Adrenal gland (tissue), 12 donors: ENCODE measurements around the gene MAP3K7CL. TPM values are rescaled to one million over a fixed set of nuclear protein-coding genes. Genes with fewer than 3 reads are reported as not detected.

ENCODE experiments used
- DNase-seq, 7 donors: peaks; one replicate each; pipeline ENCODE4 v3.0.0-alpha.2; 2019 to 2020
- H3K27ac ChIP-seq, 5 donors: fragments of 200-600 bp; sonication (generic) in 4 of 5; 1 replicate in 3 of 5; 2 replicates in 2 of 5; pipeline versions ENCODE4 v1.5.1 to v1.8.0; 2016 to 2020; ENCODE audit warnings: mild to moderate bottlenecking in 1 of 5
- H3K27me3 ChIP-seq: fragments of 200-600 bp; 2 replicates; pipeline ENCODE4 v1.8.0; 2021
- H3K36me3 ChIP-seq, 2 donors: fragments of 200-600 bp; replicated peaks in 1 of 2; 1 replicate in 1 of 2; 2 replicates in 1 of 2; pipeline versions ENCODE4 v1.5.1 to v1.8.0; 2018 to 2022
- H3K4me1 ChIP-seq, 2 donors: fragments of 200-600 bp; replicated peaks in 1 of 2; 1 replicate in 1 of 2; 2 replicates in 1 of 2; pipeline versions ENCODE4 v1.5.1 to v1.8.0; 2018 to 2021
- H3K4me3 ChIP-seq, 4 donors: fragments of 200-600 bp; sonication (generic) in 3 of 4; one replicate each; pipeline ENCODE4 v1.5.1; 2016 to 2018
- H3K9me3 ChIP-seq, 3 donors: fragments of 200-600 bp; sonication (generic) in 1 of 3; replicated peaks in 1 of 3; 1 replicate in 2 of 3; 2 replicates in 1 of 3; pipeline versions ENCODE4 v1.5.1 to v1.8.0; 2016 to 2021
- POLR2A ChIP-seq, 2 donors: fragments of 450-650 bp; IDR thresholded peaks; one replicate each; pipeline ENCODE4 v1.6.1; 2017; ENCODE audit warnings: antibody characterized with exemption in 2 of 2, mild to moderate bottlenecking in 2 of 2, moderate library complexity in 1 of 2
- WGBS, 4 donors: extraction: QIAGEN DNeasy Blood & Tissue Kit in 2 of 4; methylation state at CpG; one replicate each; pipeline versions ENCODE4 v1.1.5 to v1.1.7; 2013 to 2017; 5-methylcytosine and 5-hydroxymethylcytosine counted together
- intact Hi-C, 2 donors: fragments of 100-400 bp; cut with DNase I; formaldehyde crosslinking; loops; one replicate each; pipeline versions ENCODE4 v1.14.1 to v1.15.0; 2022 to 2023
- polyA plus RNA-seq, 3 donors: library from polyadenylated mRNA; stranded (reverse); fragments of 200-250 nt in 2 of 3; fragments of 350-450 nt in 1 of 3; fragmentation: Illumina TruSeq in 1 of 3; extraction: RNeasy Lipid Tissue Mini Kit (QIAGEN cat#74804) in 1 of 3; gene quantifications; one replicate each; pipeline ENCODE4 v1.2.3, GENCODE V29; 2013 to 2014
- total RNA-seq, 9 donors: library from RNA; depleted of rRNA in 4 of 9; stranded (reverse); fragments of >200 nt in 4 of 9; fragments of 120-200 nt in 1 of 9; fragmentation: NEBNext Ultra II Directional in 1 of 9; extraction: Animal tissue kit (Norgen Biotek cat#: 25700) in 1 of 9; gene quantifications; one replicate each; pipeline versions ENCODE4 v1.1.0 to v1.2.4, GENCODE V29; 2013 to 2023
- TF ChIP-seq, protein P1 (sequence below), 6 experiments: fragments of 450-650 bp in 4 of 6; fragments of 200-600 bp in 2 of 6; sonication (generic) in 1 of 6; IDR thresholded peaks; 1 replicate in 5 of 6; 2 replicates in 1 of 6; pipeline versions ENCODE4 v1.5.1 to v1.8.0; 2016 to 2021; ENCODE audit warnings: antibody characterized with exemption in 6 of 6, mild to moderate bottlenecking in 2 of 6, moderate library complexity in 1 of 6
- donor health status: healthy with polysubstance abuse.
- donor health status: Bipolar disorder and iron deficiency.
- donor health status: DM: yes; HTN: yes; CAD: no.
- donor health status: DM: no; HTN: no; CAD: no.
- donor health status: DM: no; HTN: no; CAD: no.
- donor health status: DM: yes; HTN: yes; CAD: no.

MAP3K7CL gene
- total and polyA plus RNA-seq, 12 donors: 3.6 to 29.5 (median 16.9) TPM

DNA sequence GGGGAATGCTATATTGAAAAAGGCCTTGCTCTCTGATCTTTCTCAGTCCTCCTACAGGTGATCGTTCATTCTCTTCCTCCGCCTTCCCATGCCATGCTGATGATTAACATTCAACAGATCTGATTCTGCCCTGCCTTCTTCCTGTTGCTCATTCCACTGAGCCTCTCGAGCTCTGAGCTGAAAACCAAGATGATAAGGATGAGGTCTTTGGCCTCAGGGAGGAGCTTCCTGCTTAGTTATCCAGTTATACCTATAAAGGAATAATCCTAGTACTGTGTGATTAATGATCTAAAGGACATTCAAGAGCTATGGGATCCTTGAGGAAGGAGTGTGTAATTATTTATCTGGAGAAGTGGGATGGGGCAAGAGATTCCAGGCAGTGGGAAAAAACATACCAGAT is 25.2 kb upstream of the MAP3K7CL start:
- no peak for DNase-seq
- intact Hi-C loops: no loop called here
- H3K4me3 ChIP-seq: no peak overlapping the region
- TF ChIP-seq, protein P1, sequence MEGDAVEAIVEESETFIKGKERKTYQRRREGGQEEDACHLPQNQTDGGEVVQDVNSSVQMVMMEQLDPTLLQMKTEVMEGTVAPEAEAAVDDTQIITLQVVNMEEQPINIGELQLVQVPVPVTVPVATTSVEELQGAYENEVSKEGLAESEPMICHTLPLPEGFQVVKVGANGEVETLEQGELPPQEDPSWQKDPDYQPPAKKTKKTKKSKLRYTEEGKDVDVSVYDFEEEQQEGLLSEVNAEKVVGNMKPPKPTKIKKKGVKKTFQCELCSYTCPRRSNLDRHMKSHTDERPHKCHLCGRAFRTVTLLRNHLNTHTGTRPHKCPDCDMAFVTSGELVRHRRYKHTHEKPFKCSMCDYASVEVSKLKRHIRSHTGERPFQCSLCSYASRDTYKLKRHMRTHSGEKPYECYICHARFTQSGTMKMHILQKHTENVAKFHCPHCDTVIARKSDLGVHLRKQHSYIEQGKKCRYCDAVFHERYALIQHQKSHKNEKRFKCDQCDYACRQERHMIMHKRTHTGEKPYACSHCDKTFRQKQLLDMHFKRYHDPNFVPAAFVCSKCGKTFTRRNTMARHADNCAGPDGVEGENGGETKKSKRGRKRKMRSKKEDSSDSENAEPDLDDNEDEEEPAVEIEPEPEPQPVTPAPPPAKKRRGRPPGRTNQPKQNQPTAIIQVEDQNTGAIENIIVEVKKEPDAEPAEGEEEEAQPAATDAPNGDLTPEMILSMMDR (IDR thresholded peaks at IDR 0.05): no peak
- TF ChIP-seq POLR2A (IDR thresholded peaks at IDR 0.05): no peak
- WGBS, 4 donors: 69 to 83% (median 75%) methylated on average over 3 of the region's 3 CpGs
- no peaks in the 10 kb centered on the region for H3K36me3 ChIP-seq
- H3K27ac ChIP-seq: no peak overlapping the region
- H3K4me1 ChIP-seq: no peaks in the 10 kb centered on the region
- no peaks in the 10 kb centered on the region for H3K27me3 ChIP-seq
- no peaks in the 10 kb centered on the region for H3K9me3 ChIP-seq

DNA sequence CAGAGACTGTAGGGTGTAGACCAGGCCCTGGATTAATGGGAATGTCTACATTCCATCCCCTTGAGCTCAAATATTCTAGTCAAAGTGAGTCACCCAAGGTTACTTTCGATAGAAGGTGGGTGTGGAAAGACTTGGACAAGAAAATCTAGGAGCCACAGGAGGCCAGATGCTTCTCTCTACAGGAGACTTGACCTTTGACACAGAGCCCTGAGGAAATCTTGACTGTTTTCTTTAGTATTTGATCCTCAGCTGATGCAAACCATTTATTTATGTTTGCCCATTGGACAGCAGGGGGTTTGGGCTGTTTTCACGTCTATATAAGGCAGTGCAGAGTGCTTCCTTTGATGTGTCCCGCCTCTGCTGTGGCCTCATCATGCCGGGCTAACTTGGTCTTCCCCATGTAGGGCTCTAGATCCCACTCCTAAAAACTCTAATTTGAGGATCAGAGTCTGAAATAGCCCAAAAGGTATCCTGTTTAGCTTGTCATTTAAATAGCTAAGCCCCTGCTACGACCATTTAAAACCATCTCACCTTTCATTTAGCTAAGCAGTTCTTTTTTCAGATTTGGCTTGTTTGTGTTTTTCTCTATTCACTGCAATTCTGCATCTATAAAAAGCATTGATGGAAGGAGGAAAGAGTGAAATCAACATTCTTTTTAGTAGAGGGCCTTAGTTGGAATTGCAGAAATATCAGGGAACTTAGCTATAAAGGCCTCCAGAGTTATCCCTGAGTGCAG is 15.5 kb upstream of the MAP3K7CL start:
- H3K27me3 ChIP-seq: no peaks in the 10 kb centered on the region
- 69 to 80% (median 73%) methylated on average over 5 of the region's 5 CpGs for WGBS, 4 donors
- TF ChIP-seq, protein P1 (IDR thresholded peaks at IDR 0.05): no peak
- no peak for TF ChIP-seq POLR2A (IDR thresholded peaks at IDR 0.05)
- H3K36me3 ChIP-seq: no peaks in the 10 kb centered on the region
- H3K4me3 ChIP-seq: no peak overlapping the region
- no peak for DNase-seq
- H3K4me1 ChIP-seq: no peaks in the 10 kb centered on the region
- H3K9me3 ChIP-seq: no peaks in the 10 kb centered on the region
- H3K27ac ChIP-seq: no peak overlapping the region
- intact Hi-C loops: no loop called here

DNA sequence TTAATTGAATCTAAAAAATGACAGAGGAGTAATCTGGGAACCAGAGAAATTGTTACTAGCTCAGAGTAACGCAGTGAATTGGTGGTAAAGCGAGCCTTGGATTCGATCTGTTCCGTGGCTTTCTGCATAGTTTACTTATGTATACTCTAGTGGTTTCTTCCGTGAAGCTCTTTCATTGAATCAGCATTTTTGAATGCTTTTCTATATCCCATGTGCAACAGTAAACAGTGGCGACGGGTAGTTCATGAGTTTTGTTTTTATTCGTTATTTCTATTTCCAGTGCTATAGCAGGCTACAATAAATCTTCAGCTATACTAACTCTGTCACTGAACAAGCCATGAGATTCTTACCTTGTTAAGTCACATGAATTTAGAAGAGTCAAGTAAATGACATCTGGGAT is 14.5 kb upstream of the MAP3K7CL start:
- no peak for DNase-seq
- 91 to 94% (median 92%) methylated on average over 8 of the region's 8 CpGs for WGBS, 4 donors
- Histone ChIP-seq H3K36me3 (no peaks in the 10 kb centered on the region), H3K9me3 (no peaks in the 10 kb centered on the region), H3K27ac (no peak overlapping the region), H3K4me1 (no peaks in the 10 kb centered on the region), H3K27me3 (no peaks in the 10 kb centered on the region), H3K4me3 (no peak overlapping the region)
- TF ChIP-seq POLR2A (IDR thresholded peaks at IDR 0.05): no peak
- TF ChIP-seq, protein P1 (IDR thresholded peaks at IDR 0.05): no peak
- intact Hi-C loops: no loop called here

DNA sequence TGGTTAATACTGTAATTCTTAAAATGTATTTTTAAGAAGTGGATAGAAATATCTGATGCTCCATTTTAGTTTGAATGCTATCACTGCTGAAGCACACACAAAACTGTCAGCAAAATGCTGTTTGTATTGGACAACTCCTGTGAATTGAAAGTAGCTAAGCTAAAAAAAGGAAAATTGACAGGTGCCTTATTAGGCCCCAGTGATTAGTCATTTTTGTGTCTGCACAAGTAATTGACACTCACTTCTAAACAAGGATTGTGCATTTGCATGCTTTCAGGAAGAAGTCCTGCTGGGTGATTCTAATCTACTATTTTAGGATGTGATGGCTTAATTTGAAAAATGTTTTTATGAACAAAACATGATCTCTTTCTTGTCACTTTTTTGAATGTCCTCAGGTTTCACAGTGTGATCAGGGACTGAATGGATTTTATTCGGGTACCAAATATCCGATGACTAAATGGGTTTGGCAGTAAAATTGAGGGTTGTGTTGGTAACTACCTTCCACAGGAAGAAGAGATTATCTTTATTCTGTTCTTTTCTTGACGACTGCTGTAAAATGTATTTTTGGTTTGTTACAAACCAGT is 13.0 kb upstream of the MAP3K7CL start:
- Histone ChIP-seq H3K27ac (no peak overlapping the region), H3K9me3 (no peaks in the 10 kb centered on the region), H3K4me3 (no peak overlapping the region), H3K4me1 (no peaks in the 10 kb centered on the region), H3K27me3 (no peaks in the 10 kb centered on the region), H3K36me3 (no peaks in the 10 kb centered on the region)
- WGBS, 4 donors: 85 to 92% (median 91%) methylated on average over 3 of the region's 3 CpGs
- intact Hi-C loops: no loop called here
- no peak for TF ChIP-seq POLR2A (IDR thresholded peaks at IDR 0.05)
- TF ChIP-seq, protein P1 (IDR thresholded peaks at IDR 0.05): no peak
- DNase-seq: no peak
